ENCODE data around the gene ABLIM2.
A peak's percentile ranks its signal among the peaks of the same experiment; 100 is the strongest.
"Not testable (repeated sequence)": the region's sequence is repeated elsewhere in the genome, so short reads cannot be mapped to it uniquely, and the experiment has no call there.

ABLIM2 gene

GRCh38 chr4:7960017-7960789, 198.4 kb downstream of the ABLIM2 start:
- DNase-seq (ENCODE audit: low spot score) = no peak

GRCh38 chr4:7959078-7959477, 199.5 kb downstream of the ABLIM2 start:
- no peak for DNase-seq (ENCODE audit: low spot score)

GRCh38 chr4:7956934-7957656, 201.5 kb downstream of the ABLIM2 start:
- no peak for DNase-seq (ENCODE audit: low spot score)

- no peak for DNase-seq (ENCODE audit: low spot score)
These were observed 202.3 kb downstream of the ABLIM2 start for GRCh38 chr4:7956270-7956808.

DNA sequence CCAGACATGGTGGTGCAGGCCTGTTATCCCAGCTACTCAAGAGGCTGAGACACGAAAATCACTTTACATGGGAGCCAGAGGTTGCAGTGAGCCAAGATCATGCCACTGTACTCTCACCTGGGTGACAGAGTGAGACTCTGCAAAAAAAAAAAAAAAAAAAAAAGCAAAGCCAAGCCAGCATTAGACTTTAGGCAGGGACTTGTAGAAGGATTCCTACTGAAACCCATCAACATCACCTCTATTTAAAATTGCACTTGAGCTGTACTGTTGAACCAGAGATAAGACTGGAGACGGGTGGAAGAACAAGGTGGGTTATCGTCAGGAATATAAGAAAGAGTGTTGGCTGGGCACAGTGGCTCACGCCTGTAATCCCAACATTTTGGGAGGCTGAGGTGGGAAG, 203.2 kb downstream of the ABLIM2 start:
- no peak for DNase-seq (ENCODE audit: low spot score)

DNA sequence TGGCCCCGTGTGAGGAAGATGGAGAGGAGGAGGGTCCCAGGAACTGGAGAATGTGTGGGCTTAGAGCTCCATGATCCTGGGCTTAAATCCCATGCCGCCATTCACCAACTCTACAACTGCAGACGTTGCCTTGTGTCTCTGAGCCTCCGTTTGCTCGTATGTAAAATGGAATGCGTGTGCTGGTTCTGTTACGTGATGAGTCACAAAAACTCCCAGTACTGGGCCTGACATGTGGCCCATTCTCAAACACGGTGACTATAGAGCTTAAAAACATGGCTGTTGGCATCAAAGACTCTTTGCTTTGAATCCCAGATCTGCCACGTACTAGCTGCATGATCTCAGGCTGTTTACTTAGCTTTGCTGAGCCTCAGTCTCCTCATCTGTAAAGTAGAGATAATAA, 206.0 kb downstream of the ABLIM2 start:
- DNase-seq (ENCODE audit: low spot score) = no peak

GRCh38 chr4:7950301-7951092, 208.1 kb downstream of the ABLIM2 start:
- no peak for DNase-seq (ENCODE audit: low spot score)

GRCh38 chr4:7949759-7950158, 208.9 kb downstream of the ABLIM2 start:
- DNase-seq (ENCODE audit: low spot score) = no peak

GRCh38 chr4:7947927-7948326, 210.7 kb downstream of the ABLIM2 start:
- no peak for DNase-seq (ENCODE audit: low spot score)

GRCh38 chr4:7945709-7946380, 212.8 kb downstream of the ABLIM2 start:
- no peak for DNase-seq (ENCODE audit: low spot score)

DNA sequence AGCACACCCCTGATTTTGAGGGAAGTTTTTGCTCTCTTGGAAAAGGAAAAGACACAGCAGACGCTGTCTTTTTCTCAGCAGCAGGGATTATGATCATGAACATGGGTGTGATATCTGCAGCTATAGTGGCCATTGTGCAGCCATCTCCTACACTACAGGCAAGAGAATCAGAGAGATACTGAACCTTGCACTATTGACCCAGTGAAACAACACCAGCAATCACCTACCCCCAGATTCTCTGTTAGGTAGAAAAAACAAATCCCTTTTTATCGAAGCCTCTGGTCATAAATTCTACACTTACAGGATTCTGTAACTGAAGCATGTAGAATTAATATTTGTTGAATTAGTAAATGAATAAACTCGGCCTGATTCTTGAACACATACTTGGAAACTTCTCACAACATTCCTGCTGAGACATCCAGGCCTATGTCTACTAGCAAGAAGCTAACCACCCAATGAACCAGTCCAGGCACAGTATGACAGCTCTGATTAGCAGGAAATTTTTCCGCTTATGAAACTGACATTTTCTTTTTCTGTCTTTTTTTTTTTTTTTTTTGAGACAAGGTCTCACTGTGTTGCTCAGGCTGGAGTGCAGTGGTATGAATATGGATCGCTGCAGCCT, 213.9 kb downstream of the ABLIM2 start:
- DNase-seq (ENCODE audit: low spot score) = no peak

GRCh38 chr4:7943688-7944087, 214.9 kb downstream of the ABLIM2 start:
- DNase-seq (ENCODE audit: low spot score) = not testable (repeated sequence)

GRCh38 chr4:7943211-7943610, 215.4 kb downstream of the ABLIM2 start:
- no peak for DNase-seq (ENCODE audit: low spot score)

DNA sequence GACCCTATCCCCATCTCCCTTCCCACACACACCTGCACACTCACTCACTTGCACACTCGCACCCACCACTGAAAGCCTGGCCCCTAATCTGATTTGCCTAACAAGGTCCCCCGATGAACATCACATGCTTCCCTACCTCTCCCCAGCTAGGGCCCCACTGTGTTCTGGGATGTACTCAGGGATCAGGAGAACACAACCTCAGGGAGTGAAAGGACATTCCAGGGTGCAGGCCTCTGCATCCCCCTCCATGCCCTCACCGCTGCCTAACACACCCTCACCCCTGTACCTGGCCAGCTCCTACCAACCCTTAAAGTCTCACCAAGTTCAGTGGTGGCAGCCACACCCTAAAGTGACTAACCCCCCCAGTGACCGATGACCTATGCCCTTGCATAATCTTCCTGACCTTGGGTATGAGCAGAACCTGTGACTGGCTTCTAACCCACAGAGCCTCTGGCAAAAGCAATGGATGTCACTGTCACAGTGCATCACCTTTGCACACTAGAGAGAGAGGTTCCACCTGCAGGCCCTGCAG, 216.6 kb downstream of the ABLIM2 start:
- DNase-seq (ENCODE audit: low spot score) = no peak

DNA sequence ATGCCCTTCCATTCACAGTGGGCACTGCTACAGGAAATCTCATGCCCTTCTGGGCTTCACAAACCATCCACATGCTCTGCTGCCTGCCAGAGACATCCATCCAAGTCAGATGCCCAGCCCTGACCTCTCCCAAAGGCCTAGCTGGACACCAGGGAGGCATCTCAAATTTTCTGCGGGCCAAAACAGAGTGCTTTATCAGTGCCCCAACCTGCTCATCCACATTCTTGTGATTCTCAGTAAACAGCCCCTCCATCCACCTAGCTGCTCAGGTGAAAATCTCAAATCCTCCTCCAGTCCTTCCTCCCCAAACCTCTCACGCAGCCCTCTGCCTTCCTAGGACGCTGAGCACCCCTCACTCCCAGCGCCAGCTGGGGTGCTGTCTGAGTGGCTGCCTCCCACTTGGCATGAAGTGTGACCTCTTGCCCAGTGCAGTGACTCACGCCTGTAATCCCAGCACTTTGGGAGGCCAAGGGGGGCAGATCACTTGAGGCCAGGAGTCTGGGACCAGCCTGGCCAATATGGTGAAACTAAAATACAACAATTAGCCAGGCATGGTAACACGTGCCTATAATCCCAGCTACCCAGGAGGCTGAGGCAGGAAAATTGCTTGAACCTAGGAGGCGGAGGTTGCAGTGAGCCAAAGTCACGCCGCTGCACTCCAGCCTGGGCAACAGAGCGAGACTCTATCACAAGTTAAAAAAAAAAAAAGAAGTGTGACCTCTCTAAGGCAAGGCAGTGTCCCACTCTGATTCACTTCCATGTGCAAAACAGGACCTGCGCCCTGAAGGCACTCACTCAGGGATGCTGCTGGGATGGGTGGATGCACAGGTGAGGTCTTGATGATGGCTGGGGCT, 217.3 kb downstream of the ABLIM2 start:
- no peak for DNase-seq (ENCODE audit: low spot score)

GRCh38 chr4:7939377-7940108, 219.1 kb downstream of the ABLIM2 start, which contains the start of gene AFAP1:
Gene AFAP1, minus strand, starts transcription at chr4:7939861. Its CDS starts 67,783 bp downstream, at chr4:7872078.
- peak; percentile 88 for DNase-seq (ENCODE audit: low spot score)

- peak; percentile 30 for DNase-seq (ENCODE audit: low spot score)
These were observed 219.8 kb downstream of the ABLIM2 start for GRCh38 chr4:7938609-7939376.

GRCh38 chr4:7938266-7938608, 220.4 kb downstream of the ABLIM2 start:
- no peak for DNase-seq (ENCODE audit: low spot score)

DNA sequence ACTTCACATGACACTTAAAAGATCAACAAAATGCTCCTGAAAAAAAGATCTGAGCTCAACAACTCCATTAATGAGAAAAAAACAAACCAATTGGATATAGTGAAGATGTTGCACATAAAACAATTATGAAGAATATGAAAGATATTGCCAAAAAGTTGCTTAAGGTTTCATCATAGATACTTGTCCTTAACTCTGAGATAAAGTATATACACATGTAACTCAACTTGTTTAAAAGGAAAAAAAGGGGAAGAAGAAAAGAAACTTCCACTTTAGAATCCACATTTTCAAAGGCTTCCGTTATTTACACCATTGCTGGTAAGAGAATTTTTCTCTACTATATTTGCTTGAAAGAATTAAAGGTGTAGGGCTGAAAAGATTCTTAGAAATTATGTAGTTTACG, 221.6 kb downstream of the ABLIM2 start:
- DNase-seq (ENCODE audit: low spot score) = no peak

Data from CD4-positive, alpha-beta T cell treated with Interleukin-2 at 100 ng/mL for 4 hours (primary cell).